ENCODE results near the gene NFE2.
"Not testable (repeated sequence)": the region's sequence is repeated elsewhere in the genome, so short reads cannot be mapped to it uniquely, and the experiment has no call there.

The NFE2 gene

GRCh38 chr12:54330442-54330841, 29.6 kb upstream of the NFE2 start:
- Histone ChIP-seq H3K9me3 (ENCODE audit: low read length) (no peaks in the 10 kb centered on the region), H3K36me3 (ENCODE audit: insufficient read depth, low read length) (peaks cover 16% of the 10 kb centered on the region), H3K4me3 (ENCODE audit: low read depth in 1 of 2, low read length in 2 of 2) (no peak overlapping the region), H3K27ac (ENCODE audit: low read depth, low read length) (no peak overlapping the region), H3K4me1 (ENCODE audit: insufficient read depth, low read length) (peaks cover 36% of the 10 kb centered on the region), H3K27me3 (ENCODE audit: control insufficient read depth in 1 of 2, insufficient read depth in 2 of 2, low read length in 2 of 2) (no peaks in the 10 kb centered on the region), H3K9ac (ENCODE audit: low read length) (no peak overlapping the region)

- Histone ChIP-seq H3K9ac (ENCODE audit: low read length) (no peak overlapping the region), H3K9me3 (ENCODE audit: low read length) (no peaks in the 10 kb centered on the region), H3K4me1 (ENCODE audit: insufficient read depth, low read length) (peaks cover 37% of the 10 kb centered on the region), H3K27me3 (ENCODE audit: control insufficient read depth in 1 of 2, insufficient read depth in 2 of 2, low read length in 2 of 2) (no peaks in the 10 kb centered on the region), H3K27ac (ENCODE audit: low read depth, low read length) (no peak overlapping the region), H3K4me3 (ENCODE audit: low read depth in 1 of 2, low read length in 2 of 2) (no peak overlapping the region), H3K36me3 (ENCODE audit: insufficient read depth, low read length) (peaks cover 16% of the 10 kb centered on the region)
These were observed 28.9 kb upstream of the NFE2 start for GRCh38 chr12:54329759-54330158.

DNA sequence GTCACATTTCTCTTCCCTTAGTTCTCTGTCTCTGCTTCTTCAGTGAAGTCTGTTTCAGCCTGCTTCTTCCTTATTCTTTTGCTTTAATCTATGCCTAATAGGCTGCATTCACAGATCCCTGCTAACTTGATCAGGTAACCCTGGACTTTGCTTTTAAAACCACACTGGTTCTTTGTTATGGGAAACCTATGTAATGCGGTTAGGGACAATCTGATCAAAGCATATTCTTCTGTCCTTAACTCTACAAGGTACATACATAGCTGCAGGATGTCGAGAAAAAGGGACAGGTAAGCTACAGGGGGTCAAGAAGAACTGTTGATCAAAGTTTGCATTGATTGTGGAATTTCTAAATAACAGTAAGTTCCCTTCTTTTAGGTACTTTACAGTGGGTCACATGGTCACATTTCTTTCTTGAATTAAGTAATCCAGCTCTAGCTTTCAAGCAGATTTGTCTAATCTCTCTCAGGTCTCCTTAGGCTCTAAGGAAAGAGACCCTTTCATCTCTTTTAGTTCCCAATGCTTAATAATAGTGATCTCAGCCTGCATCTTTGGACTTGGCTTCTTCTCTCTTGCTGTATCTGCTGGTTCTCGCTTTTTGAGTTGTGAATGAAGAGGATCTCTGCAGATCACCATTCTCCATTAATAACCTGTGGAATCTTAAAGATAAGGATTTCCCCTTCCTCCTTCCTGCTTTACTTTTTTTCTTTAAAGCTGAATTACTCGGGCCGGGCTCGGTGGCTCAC, 28.0 kb upstream of the NFE2 start:
- Histone ChIP-seq H3K9ac (ENCODE audit: low read length) (no peak overlapping the region), H3K36me3 (ENCODE audit: insufficient read depth, low read length) (peaks cover 16% of the 10 kb centered on the region), H3K9me3 (ENCODE audit: low read length) (no peaks in the 10 kb centered on the region), H3K4me1 (ENCODE audit: insufficient read depth, low read length) (peaks cover 37% of the 10 kb centered on the region), H3K4me3 (ENCODE audit: low read depth in 1 of 2, low read length in 2 of 2) (no peak overlapping the region), H3K27ac (ENCODE audit: low read depth, low read length) (no peak overlapping the region), H3K27me3 (ENCODE audit: control insufficient read depth in 1 of 2, insufficient read depth in 2 of 2, low read length in 2 of 2) (no peaks in the 10 kb centered on the region)

- Histone ChIP-seq H3K9ac (ENCODE audit: low read length) (peak overlapping the region; percentile 94), H3K4me1 (ENCODE audit: insufficient read depth, low read length) (peaks cover 32% of the 10 kb centered on the region), H3K27ac (ENCODE audit: low read depth, low read length) (peak overlapping the region; percentile 10), H3K36me3 (ENCODE audit: insufficient read depth, low read length) (peaks cover 13% of the 10 kb centered on the region), H3K4me3 (ENCODE audit: low read depth in 1 of 2, low read length in 2 of 2) (peak overlapping the region; percentile 39 to 84)
- H3K9me3 ChIP-seq (ENCODE audit: low read length); H3K27me3 ChIP-seq (ENCODE audit: control insufficient read depth in 1 of 2, insufficient read depth in 2 of 2, low read length in 2 of 2): not testable (repeated sequence)
These were observed 24.8 kb upstream of the NFE2 start for GRCh38 chr12:54325442-54326109.

DNA sequence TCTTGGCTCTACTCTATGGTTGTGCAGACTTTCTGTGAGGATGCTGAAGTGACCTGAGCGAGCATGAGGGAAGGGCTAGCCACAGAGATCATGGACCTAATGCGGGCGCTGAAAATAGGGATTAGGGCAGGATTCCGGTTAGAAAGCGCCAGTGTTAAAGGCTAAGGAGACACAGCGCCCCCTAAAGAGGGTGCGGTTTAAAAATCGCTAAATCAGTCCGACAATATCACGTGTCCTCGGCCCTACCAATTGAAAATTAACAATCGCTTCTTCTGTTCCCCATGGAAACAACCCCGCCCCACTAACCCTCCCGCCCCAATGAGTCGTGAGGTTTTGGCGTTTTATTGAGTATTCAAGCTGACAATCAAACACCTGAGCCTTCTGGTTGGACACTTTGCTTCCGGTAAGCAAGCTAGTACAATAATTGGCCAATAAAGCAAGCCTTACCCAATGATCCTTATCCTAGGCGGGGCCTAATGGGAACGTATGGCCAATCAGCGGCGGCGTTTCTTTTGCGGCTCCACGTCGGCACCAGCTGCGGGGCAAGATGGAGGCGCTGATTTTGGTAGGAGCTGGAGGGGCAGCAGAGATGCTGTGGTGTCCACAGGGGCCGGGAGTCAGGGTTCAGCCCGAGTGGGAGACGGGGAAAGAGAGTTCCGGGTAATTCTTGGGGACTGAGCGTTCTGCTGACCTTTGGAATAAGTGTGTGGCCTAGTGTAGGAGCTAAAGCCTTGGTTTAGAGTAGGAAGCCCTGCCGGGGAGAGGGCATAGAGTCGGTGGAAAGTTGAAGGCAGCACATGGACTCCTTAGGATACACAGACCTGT, 24.0 kb upstream of the NFE2 start, which contains the start of gene COPZ1:
Gene COPZ1, plus strand, starts transcription at position 515 of the 825 bp plus-strand sequence. Its CDS starts 33 bp downstream, at position 548.
- Histone ChIP-seq H3K27me3 (ENCODE audit: control insufficient read depth in 1 of 2, insufficient read depth in 2 of 2, low read length in 2 of 2) (no peaks in the 10 kb centered on the region), H3K4me1 (ENCODE audit: insufficient read depth, low read length) (peaks cover 25% of the 10 kb centered on the region), H3K27ac (ENCODE audit: low read depth, low read length) (peak within 1 kb of the TSS; percentile 71), H3K9ac (ENCODE audit: low read length) (peak within 1 kb of the TSS; percentile 94), H3K36me3 (ENCODE audit: insufficient read depth, low read length) (peaks cover 9% of the 10 kb centered on the region), H3K4me3 (ENCODE audit: low read depth in 1 of 2, low read length in 2 of 2) (peak within 1 kb of the TSS; percentile 39 to 84), H3K9me3 (ENCODE audit: low read length) (no peaks in the 10 kb centered on the region)

DNA sequence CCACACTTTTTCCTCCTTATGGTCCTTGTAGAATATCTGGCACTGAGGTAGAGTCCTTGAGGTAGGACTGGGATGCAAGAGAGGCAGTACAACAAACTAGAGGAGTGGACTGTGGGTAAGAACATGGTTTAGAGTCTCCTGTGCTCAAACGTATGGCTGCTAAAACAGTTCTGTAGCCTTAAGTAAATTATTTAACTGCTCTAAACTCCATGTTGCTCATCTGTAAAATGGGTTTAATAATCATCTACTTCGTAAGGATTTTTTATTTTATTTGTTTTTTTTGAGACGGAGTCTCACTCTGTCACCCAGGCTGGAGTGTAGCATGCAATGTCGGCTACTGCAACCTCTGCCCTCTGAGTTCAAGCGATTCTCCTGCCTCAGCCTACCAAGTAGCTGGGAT, 20.5 kb upstream of the NFE2 start:
- Histone ChIP-seq H3K9me3 (ENCODE audit: low read length) (no peaks in the 10 kb centered on the region), H3K27me3 (ENCODE audit: control insufficient read depth in 1 of 2, insufficient read depth in 2 of 2, low read length in 2 of 2) (no peaks in the 10 kb centered on the region), H3K4me1 (ENCODE audit: insufficient read depth, low read length) (peaks cover 6% of the 10 kb centered on the region), H3K4me3 (ENCODE audit: low read depth in 1 of 2, low read length in 2 of 2) (no peak overlapping the region), H3K36me3 (ENCODE audit: insufficient read depth, low read length) (no peaks in the 10 kb centered on the region), H3K27ac (ENCODE audit: low read depth, low read length) (no peak overlapping the region), H3K9ac (ENCODE audit: low read length) (no peak overlapping the region)

- not testable (repeated sequence) for H3K4me3 ChIP-seq (ENCODE audit: low read depth in 1 of 2, low read length in 2 of 2); H3K36me3 ChIP-seq (ENCODE audit: insufficient read depth, low read length)
These were observed 11.5 kb upstream of the NFE2 start for GRCh38 chr12:54312309-54312708.

GRCh38 chr12:54311051-54311450, 10.2 kb upstream of the NFE2 start:
- Histone ChIP-seq H3K9ac (ENCODE audit: low read length) (no peak overlapping the region), H3K27me3 (ENCODE audit: control insufficient read depth in 1 of 2, insufficient read depth in 2 of 2, low read length in 2 of 2) (no peaks in the 10 kb centered on the region)

More at GRCh38 chr12:54312309-54312708, 11.5 kb upstream of the NFE2 start:
- not testable (repeated sequence) for H3K9ac ChIP-seq (ENCODE audit: low read length); H3K27ac ChIP-seq (ENCODE audit: low read depth, low read length); H3K4me1 ChIP-seq (ENCODE audit: insufficient read depth, low read length); H3K27me3 ChIP-seq (ENCODE audit: control insufficient read depth in 1 of 2, insufficient read depth in 2 of 2, low read length in 2 of 2); H3K9me3 ChIP-seq (ENCODE audit: low read length)

DNA sequence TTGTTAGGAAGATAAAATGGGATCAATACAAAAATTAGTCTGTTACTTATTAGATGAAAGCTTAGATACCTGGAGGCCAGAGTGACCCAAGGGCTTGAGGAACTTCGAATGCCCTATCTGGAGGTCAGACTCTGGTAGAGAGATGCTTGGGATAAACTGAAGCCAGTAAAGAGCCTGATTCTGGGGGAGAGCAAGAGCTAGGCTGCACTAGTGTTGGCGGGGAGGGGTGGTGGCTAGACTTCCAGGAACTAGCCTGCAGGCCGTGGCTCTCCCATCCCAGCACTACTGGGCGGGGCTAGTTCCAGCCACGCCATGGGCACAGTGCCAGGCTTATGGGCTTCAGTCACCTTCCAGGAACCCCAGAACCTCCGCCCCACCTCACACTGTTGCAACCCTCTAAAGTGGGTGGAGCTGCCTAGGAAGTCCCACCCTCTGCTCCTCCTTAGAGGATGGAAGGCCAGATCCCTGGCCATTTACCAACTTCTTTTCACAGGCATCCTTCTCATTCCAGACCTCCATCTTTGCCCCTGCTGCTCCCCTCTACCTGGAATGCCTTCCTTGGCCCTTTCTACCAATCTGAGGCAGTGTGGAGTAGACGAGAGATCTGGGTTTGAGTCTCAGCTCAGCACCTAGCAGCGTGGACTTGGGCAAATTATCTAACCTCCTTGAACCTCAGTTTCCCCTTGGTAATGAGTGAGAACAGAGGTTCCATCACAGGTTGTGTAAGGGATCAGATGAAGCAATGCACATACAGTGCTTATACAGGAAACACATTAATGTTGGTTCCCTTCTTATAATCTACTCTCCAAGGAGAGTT, 6.3 kb upstream of the NFE2 start:
- Histone ChIP-seq H3K4me1 (ENCODE audit: insufficient read depth, low read length) (no peaks in the 10 kb centered on the region), H3K27ac (ENCODE audit: low read depth, low read length) (no peak overlapping the region), H3K4me3 (ENCODE audit: low read depth in 1 of 2, low read length in 2 of 2) (no peak overlapping the region), H3K9me3 (ENCODE audit: low read length) (no peaks in the 10 kb centered on the region), H3K36me3 (ENCODE audit: insufficient read depth, low read length) (no peaks in the 10 kb centered on the region), H3K9ac (ENCODE audit: low read length) (no peak overlapping the region), H3K27me3 (ENCODE audit: control insufficient read depth in 1 of 2, insufficient read depth in 2 of 2, low read length in 2 of 2) (peaks cover 0 to 4% of the 10 kb centered on the region in 2 donors)

More at GRCh38 chr12:54311051-54311450, 10.2 kb upstream of the NFE2 start:
- Histone ChIP-seq H3K36me3 (ENCODE audit: insufficient read depth, low read length) (no peaks in the 10 kb centered on the region), H3K27ac (ENCODE audit: low read depth, low read length) (no peak overlapping the region), H3K9me3 (ENCODE audit: low read length) (no peaks in the 10 kb centered on the region), H3K4me1 (ENCODE audit: insufficient read depth, low read length) (no peaks in the 10 kb centered on the region), H3K4me3 (ENCODE audit: low read depth in 1 of 2, low read length in 2 of 2) (no peak overlapping the region)

GRCh38 chr12:54304187-54304810, 3.5 kb upstream of the NFE2 start:
- Histone ChIP-seq H3K4me3 (ENCODE audit: low read depth in 1 of 2, low read length in 2 of 2) (no peak overlapping the region), H3K9ac (ENCODE audit: low read length) (no peak overlapping the region), H3K36me3 (ENCODE audit: insufficient read depth, low read length) (no peaks in the 10 kb centered on the region), H3K4me1 (ENCODE audit: insufficient read depth, low read length) (peaks cover 7% of the 10 kb centered on the region), H3K9me3 (ENCODE audit: low read length) (no peaks in the 10 kb centered on the region), H3K27ac (ENCODE audit: low read depth, low read length) (no peak overlapping the region), H3K27me3 (ENCODE audit: control insufficient read depth in 1 of 2, insufficient read depth in 2 of 2, low read length in 2 of 2) (peaks cover 13 to 25% of the 10 kb centered on the region in 2 donors)
